H9 (cell line): ENCODE data around the gene GPR135. TPM values are rescaled to one million over a fixed set of nuclear protein-coding genes. Genes with fewer than 3 reads are reported as not detected.

Experiments
- DNase-seq: peaks from one replicate; pipeline ENCODE4 v3.0.0-alpha.2; 2017
- H2AFZ ChIP-seq: one replicate; pipeline ENCODE4 v1.6.1; 2013; ENCODE audit warnings: mild to moderate bottlenecking, low read length, control low read depth, moderate library complexity
- H2AK5ac ChIP-seq: 2 replicates; pipeline ENCODE4 v1.6.1; 2013; ENCODE audit warnings: low read length, control low read depth, mixed read lengths; ENCODE audit not compliant: insufficient read length
- H2BK120ac ChIP-seq: one replicate; pipeline ENCODE4 v1.6.1; 2013; ENCODE audit warnings: low read depth, mild to moderate bottlenecking, low read length, control low read depth, inconsistent platforms; ENCODE audit not compliant: poor library complexity, severe bottlenecking
- H2BK12ac ChIP-seq: 2 replicates; pipeline ENCODE4 v1.6.1; 2013; ENCODE audit warnings: low read length, control low read depth, mixed read lengths, low read depth; ENCODE audit not compliant: insufficient read length
- H2BK15ac ChIP-seq: 2 replicates; pipeline ENCODE4 v1.6.1; 2013; ENCODE audit warnings: low read depth, low read length, control low read depth
- H2BK20ac ChIP-seq: one replicate; pipeline ENCODE4 v1.6.1; 2013; ENCODE audit warnings: low read depth, mild to moderate bottlenecking, low read length, control low read depth, inconsistent platforms; ENCODE audit not compliant: poor library complexity, severe bottlenecking
- H2BK5ac ChIP-seq: 2 replicates; pipeline ENCODE4 v1.6.1; 2013; ENCODE audit warnings: low read length, control low read depth, mixed read lengths; ENCODE audit not compliant: insufficient read length
- H3K14ac ChIP-seq: 2 replicates; pipeline ENCODE4 v1.6.1; 2013; ENCODE audit warnings: low read length, control low read depth; ENCODE audit not compliant: insufficient read depth
- H3K18ac ChIP-seq: 2 replicates; pipeline ENCODE4 v1.6.1; 2013; ENCODE audit warnings: low read depth, mild to moderate bottlenecking, mixed read lengths, low read length, control low read depth; ENCODE audit not compliant: insufficient read length
- H3K23ac ChIP-seq: 2 replicates; pipeline ENCODE4 v1.6.1; 2013; ENCODE audit warnings: low read length, control low read depth, mixed read lengths, low read depth; ENCODE audit not compliant: insufficient read length
- H3K23me2 ChIP-seq: 2 replicates; pipeline ENCODE4 v1.6.1; 2013; ENCODE audit warnings: low read depth, mild to moderate bottlenecking, mixed read lengths, low read length, control low read depth; ENCODE audit not compliant: insufficient read length, poor library complexity, severe bottlenecking
- H3K27ac ChIP-seq: 2 replicates; pipeline ENCODE4 v1.5.1; 2013; ENCODE audit warnings: low read length, control low read depth, mixed read lengths, low read depth; ENCODE audit not compliant: insufficient read length
- H3K27me3 ChIP-seq: 2 replicates; pipeline ENCODE4 v1.6.1; 2013; ENCODE audit warnings: low read length, control low read depth, inconsistent platforms; ENCODE audit not compliant: insufficient read depth
- H3K4ac ChIP-seq: 2 replicates; pipeline ENCODE4 v1.6.1; 2013; ENCODE audit warnings: low read depth, mild to moderate bottlenecking, control low read depth, inconsistent platforms, low read length, moderate library complexity
- H3K4me1 ChIP-seq: 2 replicates; pipeline ENCODE4 v1.6.1; 2013; ENCODE audit warnings: low read length, control low read depth, inconsistent platforms; ENCODE audit not compliant: insufficient read depth
- H3K4me2 ChIP-seq: 2 replicates; pipeline ENCODE4 v1.6.1; 2013; ENCODE audit warnings: low read length, control low read depth, mixed read lengths; ENCODE audit not compliant: insufficient read length, insufficient read depth
- H3K56ac ChIP-seq: 2 replicates; pipeline ENCODE4 v1.6.1; 2013; ENCODE audit warnings: low read depth, mild to moderate bottlenecking, mixed read lengths, low read length, control low read depth; ENCODE audit not compliant: insufficient read length
- H3K79me1 ChIP-seq: 2 replicates; pipeline ENCODE4 v1.6.1; 2013; ENCODE audit warnings: low read depth, mild to moderate bottlenecking, moderate library complexity, low read length, control low read depth, inconsistent platforms; ENCODE audit not compliant: insufficient read depth, poor library complexity, severe bottlenecking
- H3K79me2 ChIP-seq: 2 replicates; pipeline ENCODE4 v1.6.1; 2013; ENCODE audit warnings: low read length, control low read depth, inconsistent platforms; ENCODE audit not compliant: insufficient read depth
- H3K9ac ChIP-seq: 2 replicates; pipeline ENCODE4 v1.6.1; 2013; ENCODE audit warnings: low read length, control low read depth, mixed read lengths; ENCODE audit not compliant: insufficient read length; ENCODE audit errors: extremely low read depth
- H3K9me3 ChIP-seq: one replicate; pipeline ENCODE4 v1.6.1; 2013; ENCODE audit warnings: low read depth, low read length, inconsistent platforms; ENCODE audit not compliant: control insufficient read depth
- H3T11ph ChIP-seq: one replicate; pipeline ENCODE4 v1.6.1; 2013; ENCODE audit warnings: mild to moderate bottlenecking, low read length, control low read depth, inconsistent platforms
- H4K20me1 ChIP-seq: one replicate; pipeline ENCODE4 v1.6.1; 2013; ENCODE audit not compliant: control insufficient read depth, insufficient read length, insufficient read depth
- H4K5ac ChIP-seq: 2 replicates; pipeline ENCODE4 v1.6.1; 2013; ENCODE audit warnings: low read depth, mild to moderate bottlenecking, mixed read lengths, low read length, control low read depth; ENCODE audit not compliant: insufficient read length
- H4K8ac ChIP-seq: replicated peaks from 2 replicates; pipeline ENCODE4 v1.6.1; 2013; ENCODE audit warnings: low read length, control low read depth, mixed read lengths, low read depth; ENCODE audit not compliant: insufficient read length
- H4K91ac ChIP-seq: 2 replicates; pipeline ENCODE4 v1.6.1; 2013; ENCODE audit warnings: low read depth, mild to moderate bottlenecking, moderate library complexity, mixed read lengths, low read length, control low read depth; ENCODE audit not compliant: insufficient read length
- H3K27ac Mint-ChIP-seq, 3 experiments: 2 replicates in 2 of 3; 3 replicates in 1 of 3; pipeline ENCODE4 v1.8.0; 2020 to 2021; ENCODE audit warnings: mixed read lengths in 3 of 3, mild to moderate bottlenecking in 1 of 3, moderate library complexity in 1 of 3
- H3K27me3 Mint-ChIP-seq: 2 replicates; pipeline ENCODE4 v1.8.0; 2021; ENCODE audit warnings: low read depth, mild to moderate bottlenecking, moderate library complexity, mixed read lengths
- H3K36me3 Mint-ChIP-seq, 3 experiments: 2 replicates in 2 of 3; 3 replicates in 1 of 3; pipeline ENCODE4 v1.8.0; 2020 to 2021; ENCODE audit warnings: low read depth in 3 of 3, mixed read lengths in 3 of 3; ENCODE audit not compliant: insufficient read depth in 1 of 3
- H3K4me1 Mint-ChIP-seq, 2 experiments: 2 replicates each; pipeline ENCODE4 v1.8.0; 2020; ENCODE audit warnings: mixed read lengths in 2 of 2
- H3K4me3 Mint-ChIP-seq, 2 experiments: 2 replicates in 1 of 2; 3 replicates in 1 of 2; pipeline ENCODE4 v1.8.0; 2020 to 2021; ENCODE audit warnings: mild to moderate bottlenecking in 2 of 2, mixed read lengths in 2 of 2, moderate library complexity in 1 of 2
- H3K9me3 Mint-ChIP-seq, 2 experiments: 2 replicates in 1 of 2; 3 replicates in 1 of 2; pipeline ENCODE4 v1.8.0; 2020; ENCODE audit warnings: mild to moderate bottlenecking in 2 of 2, mixed read lengths in 2 of 2, moderate library complexity in 1 of 2
- WGBS: extraction: QIAGEN DNeasy Blood & Tissue Kit; methylation state at CpG from one replicate; pipeline ENCODE4 v1.1.7; 2013; ENCODE audit warnings: missing lambda C conversion rate, low lambda C conversion rate, mixed read lengths; ENCODE audit not compliant: insufficient read length; ENCODE audit errors: extremely low coverage; 5-methylcytosine and 5-hydroxymethylcytosine counted together
- total RNA-seq: library from RNA; stranded (reverse); gene quantifications from 2 replicates; pipeline ENCODE4 v1.2.1, GENCODE V29; 2021
- TF ChIP-seq, protein P1 (sequence below): fragments of 200-600 bp; sonication (generic); conservative IDR thresholded peaks from 3 replicates; pipeline ENCODE4 v1.8.0; 2021; ENCODE audit warnings: antibody characterized with exemption, mild to moderate bottlenecking

Gene GPR135
- total RNA-seq, 1 experiment from 2014 or later, result 1.9 TPM

DNA sequence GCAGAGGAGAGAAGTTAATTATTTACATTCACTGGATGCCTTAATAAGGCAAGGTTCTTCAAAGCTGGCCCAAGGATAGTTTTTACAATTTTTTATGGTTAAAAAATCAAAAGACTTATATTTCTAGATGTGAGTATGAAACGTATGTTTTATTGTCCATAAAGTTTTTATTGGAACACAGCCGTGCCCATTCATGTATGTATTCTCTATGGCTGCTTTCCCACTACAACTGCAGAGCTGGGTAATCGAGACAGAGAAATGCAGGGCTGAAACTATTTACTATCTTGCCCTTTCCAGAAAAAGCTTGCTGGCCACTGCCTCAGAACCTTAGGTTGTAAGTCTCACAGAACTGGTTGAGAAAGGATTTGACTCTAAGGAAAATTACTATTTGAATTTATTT, 35.6 kb upstream of the GPR135 start:
- no peak overlapping the region for H2BK20ac ChIP-seq
- H2AFZ ChIP-seq, result no peak overlapping the region
- H3K14ac ChIP-seq, result no peak overlapping the region
- no peak overlapping the region for H2AK5ac ChIP-seq
- no peak overlapping the region for H2BK5ac ChIP-seq
- no peak overlapping the region for H2BK15ac ChIP-seq
- no peaks in the 10 kb centered on the region for H3K4me1 Mint-ChIP-seq
- no peak overlapping the region for H2BK12ac ChIP-seq
- no peak overlapping the region for H3K27ac ChIP-seq
- H4K91ac ChIP-seq, result no peak overlapping the region
- H4K5ac ChIP-seq, result no peak overlapping the region
- no peaks in the 10 kb centered on the region for H3K79me2 ChIP-seq
- H3K36me3 Mint-ChIP-seq, result peaks cover 5 to 24% (median 13%) of the 10 kb centered on the region in 3 experiments; a peak in 5 of 7 replicates
- no peak overlapping the region for H3K4me2 ChIP-seq
- no peak overlapping the region for H4K8ac ChIP-seq
- no peaks in the 10 kb centered on the region for H3K23me2 ChIP-seq
- no CpG with 5 or more reads among the region's 3 CpGs for WGBS
- H3K9me3 ChIP-seq, result no peaks in the 10 kb centered on the region
- no peak overlapping the region for H3K4ac ChIP-seq
- H3K4me1 ChIP-seq, result no peaks in the 10 kb centered on the region
- no peak overlapping the region for H3K27ac Mint-ChIP-seq
- H3K79me1 ChIP-seq, result no peaks in the 10 kb centered on the region
- TF ChIP-seq, protein P1, sequence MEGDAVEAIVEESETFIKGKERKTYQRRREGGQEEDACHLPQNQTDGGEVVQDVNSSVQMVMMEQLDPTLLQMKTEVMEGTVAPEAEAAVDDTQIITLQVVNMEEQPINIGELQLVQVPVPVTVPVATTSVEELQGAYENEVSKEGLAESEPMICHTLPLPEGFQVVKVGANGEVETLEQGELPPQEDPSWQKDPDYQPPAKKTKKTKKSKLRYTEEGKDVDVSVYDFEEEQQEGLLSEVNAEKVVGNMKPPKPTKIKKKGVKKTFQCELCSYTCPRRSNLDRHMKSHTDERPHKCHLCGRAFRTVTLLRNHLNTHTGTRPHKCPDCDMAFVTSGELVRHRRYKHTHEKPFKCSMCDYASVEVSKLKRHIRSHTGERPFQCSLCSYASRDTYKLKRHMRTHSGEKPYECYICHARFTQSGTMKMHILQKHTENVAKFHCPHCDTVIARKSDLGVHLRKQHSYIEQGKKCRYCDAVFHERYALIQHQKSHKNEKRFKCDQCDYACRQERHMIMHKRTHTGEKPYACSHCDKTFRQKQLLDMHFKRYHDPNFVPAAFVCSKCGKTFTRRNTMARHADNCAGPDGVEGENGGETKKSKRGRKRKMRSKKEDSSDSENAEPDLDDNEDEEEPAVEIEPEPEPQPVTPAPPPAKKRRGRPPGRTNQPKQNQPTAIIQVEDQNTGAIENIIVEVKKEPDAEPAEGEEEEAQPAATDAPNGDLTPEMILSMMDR, result no peak
- H3K27me3 ChIP-seq, result no peaks in the 10 kb centered on the region
- no peaks in the 10 kb centered on the region for H3K9me3 Mint-ChIP-seq
- H3K9ac ChIP-seq, result no peak overlapping the region
- no peak overlapping the region for H3T11ph ChIP-seq
- H3K27me3 Mint-ChIP-seq, result no peaks in the 10 kb centered on the region
- H3K4me3 Mint-ChIP-seq, result no peak overlapping the region
- DNase-seq, result no peak
- H3K56ac ChIP-seq, result no peak overlapping the region
- no peak overlapping the region for H3K23ac ChIP-seq
- no peak overlapping the region for H2BK120ac ChIP-seq
- H4K20me1 ChIP-seq, result no peaks in the 10 kb centered on the region
- no peak overlapping the region for H3K18ac ChIP-seq
